GM12874 (cell line): ENCODE data around the gene DAAM2.

ENCODE experiments used
- TF ChIP-seq, protein P1 (sequence below): IDR thresholded peaks from 2 replicates; pipeline ENCODE4 v1.5.1; 2011; ENCODE audit warnings: low read depth, mild to moderate bottlenecking, control low read depth, low read length, moderate library complexity; ENCODE audit not compliant: insufficient read depth

DAAM2 gene

GRCh38 chr6:39849228-39849627 is 57.1 kb downstream of the DAAM2 start:
- TF ChIP-seq, protein P1, sequence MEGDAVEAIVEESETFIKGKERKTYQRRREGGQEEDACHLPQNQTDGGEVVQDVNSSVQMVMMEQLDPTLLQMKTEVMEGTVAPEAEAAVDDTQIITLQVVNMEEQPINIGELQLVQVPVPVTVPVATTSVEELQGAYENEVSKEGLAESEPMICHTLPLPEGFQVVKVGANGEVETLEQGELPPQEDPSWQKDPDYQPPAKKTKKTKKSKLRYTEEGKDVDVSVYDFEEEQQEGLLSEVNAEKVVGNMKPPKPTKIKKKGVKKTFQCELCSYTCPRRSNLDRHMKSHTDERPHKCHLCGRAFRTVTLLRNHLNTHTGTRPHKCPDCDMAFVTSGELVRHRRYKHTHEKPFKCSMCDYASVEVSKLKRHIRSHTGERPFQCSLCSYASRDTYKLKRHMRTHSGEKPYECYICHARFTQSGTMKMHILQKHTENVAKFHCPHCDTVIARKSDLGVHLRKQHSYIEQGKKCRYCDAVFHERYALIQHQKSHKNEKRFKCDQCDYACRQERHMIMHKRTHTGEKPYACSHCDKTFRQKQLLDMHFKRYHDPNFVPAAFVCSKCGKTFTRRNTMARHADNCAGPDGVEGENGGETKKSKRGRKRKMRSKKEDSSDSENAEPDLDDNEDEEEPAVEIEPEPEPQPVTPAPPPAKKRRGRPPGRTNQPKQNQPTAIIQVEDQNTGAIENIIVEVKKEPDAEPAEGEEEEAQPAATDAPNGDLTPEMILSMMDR: no peak

DNA sequence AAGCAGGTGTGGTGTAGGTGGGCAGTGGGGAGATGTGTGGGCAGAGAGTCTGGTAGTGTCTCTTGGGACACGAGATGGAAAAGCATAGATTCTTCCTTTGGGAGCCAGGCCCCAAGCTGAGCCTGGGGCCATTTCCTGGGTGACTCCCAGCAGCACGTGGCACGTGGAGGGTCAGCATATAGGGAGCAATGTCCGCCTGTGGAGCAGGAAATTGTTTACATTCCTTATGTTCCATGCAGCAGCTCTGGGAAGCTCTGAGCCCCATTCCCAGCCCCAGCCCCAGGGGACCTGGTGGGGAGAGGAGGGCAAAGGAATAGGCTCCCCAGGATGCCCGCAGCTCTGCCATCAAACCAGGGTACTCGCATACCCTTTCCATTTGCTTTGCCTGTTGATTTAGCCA is 57.6 kb downstream of the DAAM2 start:
- TF ChIP-seq, protein P1: no peak

GRCh38 chr6:39850736-39851297 is 58.6 kb downstream of the DAAM2 start:
- TF ChIP-seq, protein P1: no peak

DNA sequence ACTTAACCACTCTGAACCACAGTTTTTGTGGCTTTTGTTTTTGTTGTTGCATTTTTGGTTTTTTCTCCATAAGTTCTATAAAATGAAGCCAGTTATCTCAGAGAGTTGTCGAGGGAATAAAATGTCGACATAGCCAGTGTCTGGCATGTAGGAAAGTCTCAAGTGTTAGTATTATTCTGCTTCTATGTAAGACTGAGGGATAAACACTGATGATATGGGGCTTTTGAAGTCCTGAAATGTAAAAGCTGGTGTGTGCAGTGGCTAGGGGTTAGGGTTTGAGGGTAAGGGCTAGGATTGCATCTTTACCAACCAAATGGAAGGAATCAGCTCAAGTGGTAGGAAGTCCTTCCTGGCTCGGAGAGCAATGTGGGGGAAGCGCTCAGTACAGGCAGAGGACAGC is 59.2 kb downstream of the DAAM2 start:
- TF ChIP-seq, protein P1: no peak

DNA sequence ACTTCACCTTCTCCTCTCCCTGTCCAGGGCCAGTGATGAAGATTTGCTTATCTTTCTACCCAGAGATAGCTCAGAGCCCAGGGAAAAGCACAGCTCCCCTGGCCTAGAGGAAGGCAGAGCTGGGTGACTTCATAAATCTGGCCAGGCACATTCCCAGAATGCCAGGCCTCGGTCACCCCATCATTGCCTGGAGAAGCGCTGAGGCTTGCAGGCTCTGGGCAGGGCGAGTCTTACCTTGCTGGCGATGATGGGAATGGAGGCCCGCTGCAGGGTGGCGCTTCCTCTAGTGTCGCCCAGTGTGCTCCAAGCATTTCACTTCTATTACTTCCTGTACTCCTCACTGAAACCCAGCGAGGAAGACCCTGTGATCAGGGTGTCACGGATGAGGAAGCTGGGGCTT is 60.1 kb downstream of the DAAM2 start:
- TF ChIP-seq, protein P1: no peak

GRCh38 chr6:39853604-39854003 is 61.4 kb downstream of the DAAM2 start:
- TF ChIP-seq, protein P1: no peak

DNA sequence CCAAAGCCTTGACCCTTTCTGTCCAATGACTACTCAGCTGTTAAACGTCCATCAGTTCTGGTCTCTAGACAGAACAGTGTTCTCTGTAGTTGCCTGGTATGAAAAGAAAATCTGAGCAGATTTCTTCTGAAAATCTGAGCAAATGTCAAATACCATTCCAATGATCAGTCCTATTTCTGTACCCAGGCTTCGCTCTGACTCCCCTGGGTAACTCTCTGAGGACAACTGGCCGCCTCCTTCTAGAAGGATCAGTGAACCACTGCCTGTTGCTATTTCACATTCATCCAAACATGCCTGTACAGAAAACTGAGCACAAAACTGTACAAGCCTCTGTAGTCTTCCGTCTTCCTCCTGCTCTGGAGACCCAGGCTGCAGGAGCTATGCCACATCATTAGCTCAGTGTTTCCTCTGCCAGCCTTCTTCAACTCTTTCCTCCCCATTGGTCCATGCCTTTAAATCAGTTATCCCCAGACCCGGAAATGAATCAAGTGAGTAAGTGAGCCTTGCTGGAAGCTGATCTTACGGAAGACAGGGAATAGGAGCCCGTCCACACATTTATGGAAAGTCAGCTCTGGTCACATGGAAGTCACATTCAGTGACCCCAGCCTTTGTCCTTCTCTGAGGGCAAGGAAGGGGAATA is 63.3 kb downstream of the DAAM2 start:
- TF ChIP-seq, protein P1: no peak
